HepG2 (cell line): ENCODE results near the gene DNAJA3. TPM values are rescaled to one million over a fixed set of nuclear protein-coding genes. Genes with fewer than 3 reads are reported as not detected.
A peak's percentile ranks its signal among the peaks of the same experiment; 100 is the strongest.

Source experiments
- ATAC-seq: fragments of 200-7000 bp; cut with Tn5 transposase; 3 replicates; pipeline ENCODE4 v1.9.1; 2020; ENCODE audit warnings: mild to moderate bottlenecking, moderate library complexity
- BruUV-seq: library from RNA; stranded (reverse); fragments of 400-500 nt; replicated peaks from 2 replicates; lab custom pipeline; 2021; lab: Mats Ljungman, UMichigan
- CTCF ChIA-PET: fragments of 300-600 bp; formaldehyde crosslinking; extraction: SDS; loops from one replicate; lab custom pipeline; 2021; ENCODE audit warnings: low total read pairs, inconsistent platforms, low intra/inter-chr PET ratio; lab: Yijun Ruan, JAX
- POLR2A ChIA-PET: fragments of 350-600 bp; sonication (Branson Sonifier 250); formaldehyde crosslinking; loops from one replicate; lab custom pipeline; 2020; ENCODE audit warnings: antibody characterized with exemption, inconsistent platforms; lab: Yijun Ruan, JAX
- DNase-seq: peaks from one replicate; pipeline ENCODE4 v3.0.0-alpha.2; 2015; ENCODE audit warnings: low spot score
- FAIRE-seq: peaks from 3 replicates; lab custom pipeline; 2011; peaks lifted over from hg19 to GRCh38; lab: Jason Lieb, UNC
- H2AFZ ChIP-seq: one replicate; pipeline ENCODE4 v1.6.1; 2011; ENCODE audit warnings: low read length, inconsistent platforms
- H3K27ac ChIP-seq: fragments of 300-600 bp; 3 replicates; pipeline ENCODE4 v1.8.0; 2011; ENCODE audit warnings: mixed run types, mild to moderate bottlenecking, mixed read lengths, low read length, inconsistent platforms; ENCODE audit not compliant: insufficient read depth; ENCODE audit errors: extremely low read length
- H3K27me3 ChIP-seq, 2 experiments: fragments of 200-600 bp in 1 of 2; 2 replicates in 1 of 2; 3 replicates in 1 of 2; pipeline versions ENCODE4 v1.6.0 to v1.8.0; 2011; ENCODE audit warnings: low read length in 2 of 2, mild to moderate bottlenecking in 2 of 2, moderate library complexity in 2 of 2, inconsistent platforms in 1 of 2; ENCODE audit not compliant: insufficient read depth in 2 of 2, control insufficient read depth in 1 of 2
- H3K36me3 ChIP-seq, 2 experiments: fragments of 200-600 bp in 1 of 2; replicated peaks in 1 of 2; 2 replicates in 1 of 2; 3 replicates in 1 of 2; pipeline versions ENCODE4 v1.5.1 to v1.8.0; 2011; ENCODE audit warnings: low read length in 2 of 2, inconsistent platforms in 1 of 2; ENCODE audit not compliant: insufficient read depth in 2 of 2, control insufficient read depth in 1 of 2
- H3K4me1 ChIP-seq: 2 replicates; pipeline ENCODE4 v1.5.1; 2012; ENCODE audit warnings: low read length, inconsistent platforms; ENCODE audit not compliant: insufficient read depth
- H3K4me2 ChIP-seq: 2 replicates; pipeline ENCODE4 v1.6.0; 2011; ENCODE audit warnings: low read depth, low read length, inconsistent platforms
- H3K4me3 ChIP-seq, 3 experiments: fragments of 200-600 bp in 1 of 3; sonication (generic), shearing (Covaris generic) in 1 of 3; replicated peaks in 1 of 3; 2 replicates each; pipeline ENCODE4 v1.5.1; 2011 to 2016; ENCODE audit warnings: low read length in 3 of 3, inconsistent platforms in 2 of 3, low read depth in 2 of 3, mild to moderate bottlenecking in 2 of 3, control low read depth in 1 of 3, mixed read lengths in 1 of 3; ENCODE audit not compliant: insufficient read depth in 1 of 3
- H3K79me2 ChIP-seq: one replicate; pipeline ENCODE4 v1.6.1; 2011; ENCODE audit warnings: low read length, inconsistent platforms; ENCODE audit not compliant: insufficient read depth
- H3K9ac ChIP-seq: 2 replicates; pipeline ENCODE4 v1.6.0; 2011; ENCODE audit warnings: mild to moderate bottlenecking, low read depth, low read length, inconsistent platforms; ENCODE audit not compliant: insufficient read depth
- H3K9me3 ChIP-seq: 2 replicates; pipeline ENCODE4 v1.5.1; 2012; ENCODE audit warnings: mild to moderate bottlenecking, low read length
- H4K20me1 ChIP-seq: 2 replicates; pipeline ENCODE4 v1.6.0; 2011; ENCODE audit warnings: inconsistent platforms, mild to moderate bottlenecking, low read length, moderate library complexity; ENCODE audit not compliant: insufficient read depth
- BHLHE40 ChIP-seq: IDR thresholded peaks from 2 replicates; pipeline ENCODE4 v1.6.1; 2011; ENCODE audit warnings: low read length, improper control_type of control experiment
- ZBTB40 ChIP-seq, 2 experiments: fragments of 450-650 bp in 1 of 2; sonication (generic) in 1 of 2; formaldehyde crosslinking in 1 of 2; IDR thresholded peaks; 2 replicates each; pipeline versions ENCODE4 v1.6.1 to v1.8.0; 2016 to 2022; ENCODE audit warnings: antibody characterized with exemption in 1 of 2, mild to moderate bottlenecking in 1 of 2, missing genetic modification reagents in 1 of 2
- ZNF224 ChIP-seq: sonication (generic); formaldehyde crosslinking; IDR thresholded peaks from 2 replicates; pipeline ENCODE4 v1.5.0; 2020; ENCODE audit warnings: mild to moderate bottlenecking, missing genetic modification reagents
- ZNF609 ChIP-seq: sonication (generic); formaldehyde crosslinking; IDR thresholded peaks from 2 replicates; pipeline ENCODE4 v1.4.0; 2020; ENCODE audit warnings: mild to moderate bottlenecking, missing genetic modification reagents, borderline replicate concordance
- ZNF792 ChIP-seq: IDR thresholded peaks from 2 replicates; pipeline ENCODE4 v1.6.1; 2016
- WGBS: methylation state at CpG from one replicate; pipeline ENCODE4 v1.1.6; 2017; ENCODE audit warnings: low lambda C conversion rate; 5-methylcytosine and 5-hydroxymethylcytosine counted together
- in situ Hi-C: cut with HindIII; loops from 2 replicates; pipeline ENCODE4 v1.10.0; 2017; ENCODE audit warnings: low pct_unique_long_range_greater_than_20kb; ENCODE audit not compliant: extremely low pct_ligation_motif_present
- intact Hi-C: fragments of 100-400 bp; cut with micrococcal nuclease; formaldehyde crosslinking; loops from one replicate; pipeline ENCODE4 v1.10.0; 2022; ENCODE audit not compliant: unreplicated experiment
- polyA plus RNA-seq, 8 experiments: library from polyadenylated mRNA; depleted of rRNA in 3 of 8; stranded (reverse) in 7 of 8; unstranded in 1 of 8; fragments of >200 nt; fragmentation: Illumina TruSeq in 4 of 8; extraction: Trizol in 4 of 8; gene quantifications; 2 replicates each; pipeline versions ENCODE4 v1.2.1 to v1.2.3, GENCODE V29; 2011 to 2016; ENCODE audit warnings: low read depth in 4 of 8, missing spikeins in 1 of 8, mixed read lengths in 1 of 8; ENCODE audit not compliant: insufficient read depth in 1 of 8
- total RNA-seq, 5 experiments: library from RNA; depleted of rRNA; stranded (reverse); fragments of >200 nt; fragmentation: Illumina TruSeq; extraction: Trizol; gene quantifications; 2 replicates each; pipeline ENCODE4 v1.2.3, GENCODE V29; 2016; ENCODE audit warnings: low read depth in 1 of 5

The DNAJA3 gene
- total and polyA plus RNA-seq, 2 of the 13 experiments (the other 11 are each of a cell fraction or from before 2014, with no cell fraction given) = 77.0 to 83.3 TPM

GRCh38 chr16:4461250-4462085 lies 35.8 kb downstream of the DNAJA3 start:
- Histone ChIP-seq H3K36me3 (peaks cover 7 to 10% of the 10 kb centered on the region in 2 experiments; a peak in 4 of 5 replicates), H3K9ac (peak overlapping the region; percentile 77), H3K9me3 (no peaks in the 10 kb centered on the region), H3K4me1 (peaks cover 64% of the 10 kb centered on the region), H3K4me3 (peak overlapping the region; percentile 27 to 67 (median 43)), H2AFZ (no peak overlapping the region), H3K79me2 (no peaks in the 10 kb centered on the region), H3K4me2 (peak overlapping the region; percentile 83), H3K27ac (peak overlapping the region; percentile 98), H3K27me3 (no peaks in the 10 kb centered on the region), H4K20me1 (no peaks in the 10 kb centered on the region)
- in situ Hi-C loops (no loop called here), intact Hi-C loops (loop anchor here (1.0 kb wide), 1 partner anchor 13 kb away; the partner anchor contains the start of gene NMRAL1)
- TSS peak; percentile 81 for BruUV-seq
- ChIA-PET CTCF (interaction anchor here (0.5 kb wide), 1 partner anchor 34 kb away, joined by 3 read pairs; no protein-coding TSS in a partner anchor), POLR2A (interaction anchor here (0.6 to 8.2 kb wide), 13 partner anchors 10 to 90 kb away, joined by 3 to 175 read pairs (median 3); partner anchors contain the start of genes CDIP1, CORO7, HMOX2 and NMRAL1)
- FAIRE-seq (peak; percentile 73), ATAC-seq (peak; percentile 77), DNase-seq (peak; percentile 97)
- WGBS = 7% methylated on average over 11 of the region's 27 CpGs
- TF ChIP-seq BHLHE40 (peak; percentile 98), ZNF609 (CRISPR knock-in tag) (peak; percentile 79), ZBTB40 (IDR thresholded peaks at IDR 0.05) (no peak), ZBTB40 (CRISPR knock-in tag; IDR thresholded peaks at IDR 0.05) (peak; percentile 63), ZNF792 (CRISPR knock-in tag) (0 out of 2 replicates have a peak, but pooled peaks have one; percentile 24), ZNF224 (CRISPR knock-in tag) (0 out of 2 replicates have a peak, but pooled peaks have one; percentile 78)
